HG03558 (cell line): Measurements from ENCODE around the gene THADA.
A peak's percentile ranks its signal among the peaks of the same experiment; 100 is the strongest.

Experiments
- ATAC-seq: cut with Tn5 transposase; IDR thresholded peaks from one replicate; pipeline ENCODE4 v1.9.1; 2021; ENCODE audit warnings: moderate number of reproducible peaks; ENCODE audit not compliant: unreplicated experiment; ENCODE audit errors: extremely low read depth

The THADA gene

DNA sequence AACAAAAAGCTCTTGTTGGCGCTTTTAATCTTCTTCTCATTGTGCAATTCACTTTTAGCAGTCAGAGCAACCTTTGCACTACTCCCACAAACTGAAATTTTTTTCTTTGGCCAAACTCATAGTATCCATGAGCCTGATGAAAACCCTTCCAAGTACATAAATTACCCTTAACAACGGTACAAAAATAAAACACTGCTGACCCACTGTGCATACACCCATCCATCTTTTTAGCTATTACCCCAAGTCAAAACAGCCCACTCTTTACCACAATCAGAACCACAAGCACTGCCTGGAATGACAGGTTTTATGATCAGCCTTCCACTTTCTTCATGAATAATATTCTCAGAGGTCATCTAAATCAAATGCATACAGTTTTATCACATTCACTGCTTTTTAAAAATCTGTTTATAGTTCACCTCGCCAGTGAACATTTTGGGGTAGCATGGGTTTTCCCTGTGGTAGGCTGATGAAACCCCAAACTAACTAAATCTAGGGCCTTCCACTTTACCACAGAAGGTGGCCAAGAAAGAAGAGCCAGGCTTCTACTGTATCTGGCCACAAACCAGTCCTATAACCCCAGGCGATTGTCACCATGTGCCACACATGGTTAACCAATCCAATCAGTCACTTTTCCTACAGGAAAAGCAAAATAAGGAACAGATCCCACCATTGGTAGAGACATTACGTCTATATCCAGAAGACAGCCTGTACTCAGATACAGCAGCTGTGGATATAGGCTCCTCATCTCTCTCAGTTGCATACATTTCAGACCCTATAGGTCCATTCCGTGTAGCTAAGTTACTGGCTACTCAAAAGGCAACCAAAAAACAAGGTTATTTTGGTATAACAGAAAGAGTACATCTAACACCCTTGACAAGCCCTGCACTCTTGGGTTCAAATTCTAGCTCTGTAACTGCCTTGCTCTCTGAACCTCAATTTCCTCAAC is 171.3 kb downstream of the THADA start:
- ATAC-seq: no peak

GRCh38 chr2:43423941-43424261 is 171.9 kb downstream of the THADA start:
- no peak for ATAC-seq

- ATAC-seq: no peak
These were observed 174.6 kb downstream of the THADA start for GRCh38 chr2:43421194-43421593.

- no peak for ATAC-seq
These were observed 175.4 kb downstream of the THADA start for GRCh38 chr2:43420389-43420801.

GRCh38 chr2:43419876-43420275 is 176.0 kb downstream of the THADA start:
- no peak for ATAC-seq

DNA sequence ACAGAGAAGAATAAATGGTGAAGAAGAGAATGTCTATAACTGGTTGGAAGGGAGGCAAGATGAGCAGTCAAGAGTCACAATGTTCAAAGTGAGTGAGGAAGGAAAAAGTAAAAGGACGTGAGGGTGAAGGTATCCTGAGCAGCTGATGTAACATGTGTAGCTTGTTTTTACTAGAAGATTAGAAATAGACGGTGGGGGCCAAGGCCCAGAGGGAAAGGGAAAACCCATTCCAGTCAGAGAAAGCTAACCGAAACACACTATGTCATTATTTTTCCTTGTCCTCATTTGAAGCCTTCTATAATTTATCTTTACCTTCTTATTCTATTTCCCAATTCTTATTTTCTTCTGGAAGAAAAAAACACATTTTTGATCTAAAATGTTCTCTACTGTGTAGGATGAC is 176.6 kb downstream of the THADA start:
- ATAC-seq: no peak

DNA sequence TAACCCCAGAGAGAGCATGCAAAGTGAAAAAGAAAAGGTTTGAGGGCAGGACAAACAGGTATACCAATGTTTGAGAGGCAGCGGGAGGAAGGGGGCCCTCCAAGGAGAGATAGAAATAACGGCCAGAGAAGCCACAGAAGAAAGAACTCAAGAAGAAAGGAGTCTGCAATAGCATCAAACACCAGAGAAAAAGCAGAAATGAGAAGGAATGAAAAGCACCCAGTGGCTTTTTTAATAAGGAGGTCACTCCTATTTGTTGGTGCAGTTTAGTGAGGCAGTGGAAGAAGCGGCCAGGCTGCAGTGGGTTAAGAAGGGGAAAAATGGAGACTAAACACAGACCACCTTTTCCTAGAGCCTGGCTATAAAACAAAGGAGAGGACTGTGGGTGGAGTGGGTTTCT is 177.2 kb downstream of the THADA start:
- no peak for ATAC-seq

DNA sequence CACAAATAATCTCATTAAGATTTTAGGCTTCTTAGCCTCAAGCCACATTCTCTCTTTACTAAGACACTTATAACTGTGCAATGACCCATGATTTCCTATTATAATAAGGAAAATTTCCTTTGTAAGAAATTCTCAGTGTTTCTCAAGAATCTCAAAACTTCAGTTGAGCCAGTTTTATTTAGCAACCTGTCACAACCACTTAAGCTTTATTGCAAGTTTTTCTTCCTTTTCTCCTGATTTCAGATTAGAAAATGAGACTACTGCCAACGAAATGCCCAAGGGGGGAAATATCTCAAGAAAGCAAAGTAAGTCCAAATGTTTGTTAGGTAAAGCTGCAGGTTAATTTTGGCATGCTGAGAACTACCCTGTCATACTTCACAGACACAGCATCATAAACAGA is 178.5 kb downstream of the THADA start:
- ATAC-seq: no peak

DNA sequence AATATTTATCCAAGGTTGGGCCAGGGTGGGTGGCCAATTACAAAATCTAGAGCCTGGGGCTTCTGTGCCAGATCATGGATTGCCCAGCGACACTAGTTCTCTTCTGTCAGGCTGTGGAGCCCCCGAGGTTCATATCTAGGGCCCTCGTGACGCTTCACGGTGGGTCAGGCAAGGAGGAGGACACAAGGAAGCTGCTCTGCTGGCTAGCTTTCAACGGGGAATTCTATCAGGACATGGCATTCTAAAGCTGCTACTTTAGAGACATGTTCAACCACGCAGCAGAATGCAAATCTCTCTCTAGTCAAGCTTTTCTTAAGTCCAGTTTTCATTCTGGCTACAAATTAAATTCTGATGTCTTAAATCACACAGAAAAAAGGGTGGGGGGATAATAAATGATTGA is 180.2 kb downstream of the THADA start:
- ATAC-seq: no peak

- no peak for ATAC-seq
These were observed 181.2 kb downstream of the THADA start for GRCh38 chr2:43414586-43415135.

DNA sequence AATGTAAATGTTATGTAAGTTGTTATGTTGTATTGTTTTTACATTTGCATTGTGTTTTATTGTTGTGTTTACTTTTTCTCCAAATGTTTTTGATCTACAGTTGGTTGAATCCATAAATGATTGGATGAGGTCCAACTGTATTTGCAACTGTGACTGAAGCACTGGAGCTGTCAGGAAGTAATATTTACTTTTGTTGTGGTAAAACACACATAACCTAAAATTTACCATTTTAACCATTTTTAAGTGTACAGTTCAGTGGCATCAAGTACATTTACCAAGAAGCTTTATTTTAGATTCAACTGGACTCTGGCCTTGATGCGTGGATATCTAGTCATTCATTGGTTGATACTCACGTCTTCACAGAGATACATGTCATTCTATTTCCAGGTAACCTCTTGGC is 181.8 kb downstream of the THADA start:
- ATAC-seq: no peak

GRCh38 chr2:43412114-43412753 is 183.6 kb downstream of the THADA start:
- no peak for ATAC-seq

DNA sequence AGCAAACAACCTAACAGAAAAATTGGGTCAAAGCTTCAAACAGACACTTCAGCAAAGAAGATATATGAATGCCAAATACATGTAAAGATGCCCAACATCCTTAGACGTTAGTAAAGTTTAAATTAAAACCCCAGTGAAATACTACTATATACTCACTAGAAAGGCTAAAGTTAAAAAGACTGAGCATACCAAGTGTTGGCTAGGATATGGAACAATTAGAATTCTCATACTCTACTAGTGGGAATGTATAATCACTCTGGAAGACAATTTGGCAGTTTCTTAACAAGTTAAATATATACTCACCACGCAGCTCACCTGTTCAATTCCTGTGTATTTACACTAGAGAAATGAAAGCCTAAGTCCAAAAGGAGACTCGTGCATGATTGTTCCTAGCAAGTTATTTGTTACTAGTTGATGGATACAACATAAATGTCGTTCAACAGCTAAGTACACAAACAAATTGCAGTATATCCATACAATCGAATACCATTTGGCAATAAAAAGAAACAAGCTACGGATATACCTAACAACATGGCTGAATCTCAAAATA is 185.7 kb downstream of the THADA start:
- no peak for ATAC-seq

GRCh38 chr2:43408407-43409160 is 187.3 kb downstream of the THADA start:
- ATAC-seq: peak; percentile 40

GRCh38 chr2:43407935-43408334 is 187.9 kb downstream of the THADA start:
- peak; percentile 23 for ATAC-seq

DNA sequence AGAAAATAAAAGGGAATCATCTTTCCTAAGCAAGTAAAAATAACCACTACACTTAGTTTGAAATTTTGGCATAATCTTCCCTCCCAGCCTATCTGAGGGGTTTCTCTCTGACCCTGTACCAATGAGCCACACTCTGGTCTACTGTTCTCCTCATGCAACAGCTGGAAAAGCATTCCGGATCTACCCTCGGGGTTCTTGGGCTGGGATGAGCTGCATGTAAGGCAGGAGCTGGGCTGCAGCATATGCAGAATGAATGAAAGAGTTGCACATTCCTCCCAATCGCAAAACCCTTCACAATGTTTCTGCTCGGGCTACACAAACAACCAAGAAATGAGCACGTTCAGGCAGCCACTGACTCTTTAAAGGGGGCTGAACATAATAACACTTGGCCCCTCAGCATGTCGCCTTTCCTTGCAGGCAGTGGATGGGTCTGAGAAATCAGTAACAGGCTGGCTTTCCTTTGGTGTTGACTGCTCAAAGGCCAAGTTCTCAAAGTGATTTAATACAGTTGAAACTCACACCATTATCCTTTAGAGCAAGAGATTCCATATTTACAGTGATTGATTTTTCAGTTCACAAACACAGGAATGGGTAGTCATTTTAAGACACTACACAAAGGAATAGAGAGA is 189.1 kb downstream of the THADA start:
- ATAC-seq: no peak

DNA sequence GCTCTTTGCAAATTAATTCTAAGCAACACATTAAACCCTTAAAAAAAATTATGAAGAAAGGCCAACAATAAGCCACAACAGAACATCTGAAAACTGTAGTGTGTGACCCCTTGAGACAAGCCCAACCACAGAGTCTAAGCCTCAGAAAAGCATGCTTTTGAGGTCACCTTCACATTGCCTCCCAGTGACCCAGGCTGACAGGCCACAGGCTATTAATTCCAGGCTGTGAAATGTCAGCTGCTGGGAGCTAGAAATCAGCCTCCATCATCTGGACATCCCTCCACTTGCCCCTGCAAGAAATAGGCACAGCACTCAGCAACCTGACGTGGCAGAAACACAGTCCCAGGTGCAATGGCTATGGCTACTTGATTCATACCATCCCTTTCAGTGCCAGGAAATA is 190.0 kb downstream of the THADA start:
- no peak for ATAC-seq

- peak; percentile 25 for ATAC-seq
These were observed 193.3 kb downstream of the THADA start for GRCh38 chr2:43402452-43402937.

DNA sequence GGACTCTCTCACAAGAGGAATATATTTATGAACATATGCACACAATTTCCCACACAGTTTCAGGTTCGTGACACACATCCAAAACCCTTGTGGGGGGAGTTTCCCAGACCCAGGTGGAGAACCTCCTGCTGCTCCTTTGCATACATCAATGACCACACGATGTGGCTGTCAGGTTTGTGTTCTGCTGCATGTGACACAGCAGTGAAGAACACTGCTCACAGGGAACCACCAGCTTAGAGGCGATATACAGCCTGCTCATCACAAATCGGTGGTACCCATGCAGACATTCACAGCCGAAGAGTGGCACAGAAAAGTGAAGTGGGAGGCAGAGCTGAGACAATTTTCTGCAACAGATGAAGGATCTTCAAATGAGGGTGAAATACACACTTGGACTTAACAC is 193.8 kb downstream of the THADA start:
- peak; percentile 82 for ATAC-seq

GRCh38 chr2:43400508-43400907 is 195.3 kb downstream of the THADA start:
- no peak for ATAC-seq
